H1 (cell line): Measurements from ENCODE around the gene ETFB. TPM values are rescaled to one million over a fixed set of nuclear protein-coding genes. Genes with fewer than 3 reads are reported as not detected.

Source experiments
- ATF2 ChIP-seq: IDR thresholded peaks from 2 replicates; pipeline ENCODE4 v1.6.1; 2012; ENCODE audit warnings: low read length, inconsistent platforms
- GABPA ChIP-seq: IDR thresholded peaks from 2 replicates; pipeline ENCODE4 v1.6.1; 2011; ENCODE audit warnings: mild to moderate bottlenecking, low read length, moderate library complexity, borderline replicate concordance; ENCODE audit not compliant: insufficient read depth
- MAX ChIP-seq: IDR thresholded peaks from 2 replicates; pipeline ENCODE4 v1.6.1; 2012; ENCODE audit warnings: inconsistent platforms
- RBBP5 ChIP-seq: IDR thresholded peaks from 2 replicates; pipeline ENCODE4 v1.7.1; 2012; ENCODE audit warnings: low read depth, mild to moderate bottlenecking, inconsistent platforms, low read length, moderate library complexity, borderline replicate concordance
- SIRT6 ChIP-seq: IDR thresholded peaks from one replicate; pipeline ENCODE4 v1.7.1; 2012; ENCODE audit warnings: low read length, inconsistent platforms
- SIX5 ChIP-seq: IDR thresholded peaks from 2 replicates; pipeline ENCODE4 v1.6.1; 2011; ENCODE audit warnings: mild to moderate bottlenecking, low read depth, low read length
- SP1 ChIP-seq: IDR thresholded peaks from 2 replicates; pipeline ENCODE4 v1.6.1; 2011; ENCODE audit warnings: low read depth, low read length
- TBP ChIP-seq: IDR thresholded peaks from 2 replicates; pipeline ENCODE4 v1.6.1; 2011; ENCODE audit warnings: low read depth, low read length, improper control_type of control experiment
- TEAD4 ChIP-seq: IDR thresholded peaks from 2 replicates; pipeline ENCODE4 v1.6.1; 2012; ENCODE audit warnings: low read depth, low read length, inconsistent platforms, mixed read lengths
- polyA plus RNA-seq, 7 experiments: library from polyadenylated mRNA; depleted of rRNA in 3 of 7; stranded (reverse) in 5 of 7; unstranded in 2 of 7; fragments of >200 nt in 5 of 7; fragments of 200-250 nt in 2 of 7; gene quantifications; 1 replicate in 5 of 7; 2 replicates in 1 of 7; 4 replicates in 1 of 7; pipeline versions ENCODE4 v1.2.1 to v1.2.3, GENCODE V29; 2011 to 2013; ENCODE audit warnings: missing spikeins in 2 of 7, mixed read lengths in 2 of 7
- total RNA-seq: library from RNA; stranded (reverse); fragmentation: NEBNext Ultra II Directional; extraction: Animal tissue kit (Norgen Biotek cat#: 25700); gene quantifications from 2 replicates; pipeline ENCODE4 v1.2.1, GENCODE V29; 2021
- TF ChIP-seq, protein P1 (sequence below): fragments of 300-600 bp; sonication (generic); IDR thresholded peaks from 2 replicates; pipeline ENCODE4 v1.7.1; 2012; ENCODE audit warnings: low read length, moderate library complexity, mild to moderate bottlenecking, inconsistent platforms; ENCODE audit not compliant: insufficient replicate concordance

Gene ETFB
- total and polyA plus RNA-seq, 2 of the 8 experiments (the other 6 are each of a cell fraction or from before 2014, with no cell fraction given): 40.0 to 66.5 TPM

DNA sequence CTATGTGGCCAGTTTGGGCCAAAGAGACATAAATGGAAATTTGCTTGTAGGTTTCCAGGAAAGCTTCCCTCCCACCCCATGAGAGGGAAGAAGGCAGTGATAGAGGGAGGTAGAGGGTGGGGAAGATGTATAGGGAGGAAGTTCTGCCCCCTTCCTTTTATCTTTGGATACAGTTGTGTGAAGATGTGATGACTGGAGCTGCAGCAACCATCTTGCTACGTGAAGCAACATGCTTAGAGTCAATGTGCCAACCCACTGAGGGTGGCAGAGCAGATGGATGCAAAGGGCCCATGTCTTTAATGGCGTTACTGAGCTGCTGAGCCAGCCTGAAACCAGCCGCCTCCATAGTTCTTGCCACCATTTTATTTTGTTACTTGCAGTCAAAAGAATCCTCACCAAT lies 35.0 kb downstream of the ETFB start (continued):
- TF ChIP-seq, protein P1, sequence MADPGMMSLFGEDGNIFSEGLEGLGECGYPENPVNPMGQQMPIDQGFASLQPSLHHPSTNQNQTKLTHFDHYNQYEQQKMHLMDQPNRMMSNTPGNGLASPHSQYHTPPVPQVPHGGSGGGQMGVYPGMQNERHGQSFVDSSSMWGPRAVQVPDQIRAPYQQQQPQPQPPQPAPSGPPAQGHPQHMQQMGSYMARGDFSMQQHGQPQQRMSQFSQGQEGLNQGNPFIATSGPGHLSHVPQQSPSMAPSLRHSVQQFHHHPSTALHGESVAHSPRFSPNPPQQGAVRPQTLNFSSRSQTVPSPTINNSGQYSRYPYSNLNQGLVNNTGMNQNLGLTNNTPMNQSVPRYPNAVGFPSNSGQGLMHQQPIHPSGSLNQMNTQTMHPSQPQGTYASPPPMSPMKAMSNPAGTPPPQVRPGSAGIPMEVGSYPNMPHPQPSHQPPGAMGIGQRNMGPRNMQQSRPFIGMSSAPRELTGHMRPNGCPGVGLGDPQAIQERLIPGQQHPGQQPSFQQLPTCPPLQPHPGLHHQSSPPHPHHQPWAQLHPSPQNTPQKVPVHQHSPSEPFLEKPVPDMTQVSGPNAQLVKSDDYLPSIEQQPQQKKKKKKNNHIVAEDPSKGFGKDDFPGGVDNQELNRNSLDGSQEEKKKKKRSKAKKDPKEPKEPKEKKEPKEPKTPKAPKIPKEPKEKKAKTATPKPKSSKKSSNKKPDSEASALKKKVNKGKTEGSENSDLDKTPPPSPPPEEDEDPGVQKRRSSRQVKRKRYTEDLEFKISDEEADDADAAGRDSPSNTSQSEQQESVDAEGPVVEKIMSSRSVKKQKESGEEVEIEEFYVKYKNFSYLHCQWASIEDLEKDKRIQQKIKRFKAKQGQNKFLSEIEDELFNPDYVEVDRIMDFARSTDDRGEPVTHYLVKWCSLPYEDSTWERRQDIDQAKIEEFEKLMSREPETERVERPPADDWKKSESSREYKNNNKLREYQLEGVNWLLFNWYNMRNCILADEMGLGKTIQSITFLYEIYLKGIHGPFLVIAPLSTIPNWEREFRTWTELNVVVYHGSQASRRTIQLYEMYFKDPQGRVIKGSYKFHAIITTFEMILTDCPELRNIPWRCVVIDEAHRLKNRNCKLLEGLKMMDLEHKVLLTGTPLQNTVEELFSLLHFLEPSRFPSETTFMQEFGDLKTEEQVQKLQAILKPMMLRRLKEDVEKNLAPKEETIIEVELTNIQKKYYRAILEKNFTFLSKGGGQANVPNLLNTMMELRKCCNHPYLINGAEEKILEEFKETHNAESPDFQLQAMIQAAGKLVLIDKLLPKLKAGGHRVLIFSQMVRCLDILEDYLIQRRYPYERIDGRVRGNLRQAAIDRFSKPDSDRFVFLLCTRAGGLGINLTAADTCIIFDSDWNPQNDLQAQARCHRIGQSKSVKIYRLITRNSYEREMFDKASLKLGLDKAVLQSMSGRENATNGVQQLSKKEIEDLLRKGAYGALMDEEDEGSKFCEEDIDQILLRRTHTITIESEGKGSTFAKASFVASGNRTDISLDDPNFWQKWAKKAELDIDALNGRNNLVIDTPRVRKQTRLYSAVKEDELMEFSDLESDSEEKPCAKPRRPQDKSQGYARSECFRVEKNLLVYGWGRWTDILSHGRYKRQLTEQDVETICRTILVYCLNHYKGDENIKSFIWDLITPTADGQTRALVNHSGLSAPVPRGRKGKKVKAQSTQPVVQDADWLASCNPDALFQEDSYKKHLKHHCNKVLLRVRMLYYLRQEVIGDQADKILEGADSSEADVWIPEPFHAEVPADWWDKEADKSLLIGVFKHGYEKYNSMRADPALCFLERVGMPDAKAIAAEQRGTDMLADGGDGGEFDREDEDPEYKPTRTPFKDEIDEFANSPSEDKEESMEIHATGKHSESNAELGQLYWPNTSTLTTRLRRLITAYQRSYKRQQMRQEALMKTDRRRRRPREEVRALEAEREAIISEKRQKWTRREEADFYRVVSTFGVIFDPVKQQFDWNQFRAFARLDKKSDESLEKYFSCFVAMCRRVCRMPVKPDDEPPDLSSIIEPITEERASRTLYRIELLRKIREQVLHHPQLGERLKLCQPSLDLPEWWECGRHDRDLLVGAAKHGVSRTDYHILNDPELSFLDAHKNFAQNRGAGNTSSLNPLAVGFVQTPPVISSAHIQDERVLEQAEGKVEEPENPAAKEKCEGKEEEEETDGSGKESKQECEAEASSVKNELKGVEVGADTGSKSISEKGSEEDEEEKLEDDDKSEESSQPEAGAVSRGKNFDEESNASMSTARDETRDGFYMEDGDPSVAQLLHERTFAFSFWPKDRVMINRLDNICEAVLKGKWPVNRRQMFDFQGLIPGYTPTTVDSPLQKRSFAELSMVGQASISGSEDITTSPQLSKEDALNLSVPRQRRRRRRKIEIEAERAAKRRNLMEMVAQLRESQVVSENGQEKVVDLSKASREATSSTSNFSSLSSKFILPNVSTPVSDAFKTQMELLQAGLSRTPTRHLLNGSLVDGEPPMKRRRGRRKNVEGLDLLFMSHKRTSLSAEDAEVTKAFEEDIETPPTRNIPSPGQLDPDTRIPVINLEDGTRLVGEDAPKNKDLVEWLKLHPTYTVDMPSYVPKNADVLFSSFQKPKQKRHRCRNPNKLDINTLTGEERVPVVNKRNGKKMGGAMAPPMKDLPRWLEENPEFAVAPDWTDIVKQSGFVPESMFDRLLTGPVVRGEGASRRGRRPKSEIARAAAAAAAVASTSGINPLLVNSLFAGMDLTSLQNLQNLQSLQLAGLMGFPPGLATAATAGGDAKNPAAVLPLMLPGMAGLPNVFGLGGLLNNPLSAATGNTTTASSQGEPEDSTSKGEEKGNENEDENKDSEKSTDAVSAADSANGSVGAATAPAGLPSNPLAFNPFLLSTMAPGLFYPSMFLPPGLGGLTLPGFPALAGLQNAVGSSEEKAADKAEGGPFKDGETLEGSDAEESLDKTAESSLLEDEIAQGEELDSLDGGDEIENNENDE: no peak
- TF ChIP-seq GABPA: no peak
- TF ChIP-seq TEAD4: no peak
- TF ChIP-seq ATF2: no peak
- no peak for TF ChIP-seq MAX
- no peak for TF ChIP-seq SIX5
- TF ChIP-seq RBBP5: no peak
- TF ChIP-seq SP1: no peak
- TF ChIP-seq SIRT6: no peak
- no peak for TF ChIP-seq TBP
